HPDE6-E6E7 (cell line): ENCODE results near the gene GRIN1.

Experiments
- DNase-seq: peaks from one replicate; pipeline ENCODE4 v3.0.0; 2011; ENCODE audit warnings: missing footprints; ENCODE audit errors: extremely low spot score

Gene GRIN1

DNA sequence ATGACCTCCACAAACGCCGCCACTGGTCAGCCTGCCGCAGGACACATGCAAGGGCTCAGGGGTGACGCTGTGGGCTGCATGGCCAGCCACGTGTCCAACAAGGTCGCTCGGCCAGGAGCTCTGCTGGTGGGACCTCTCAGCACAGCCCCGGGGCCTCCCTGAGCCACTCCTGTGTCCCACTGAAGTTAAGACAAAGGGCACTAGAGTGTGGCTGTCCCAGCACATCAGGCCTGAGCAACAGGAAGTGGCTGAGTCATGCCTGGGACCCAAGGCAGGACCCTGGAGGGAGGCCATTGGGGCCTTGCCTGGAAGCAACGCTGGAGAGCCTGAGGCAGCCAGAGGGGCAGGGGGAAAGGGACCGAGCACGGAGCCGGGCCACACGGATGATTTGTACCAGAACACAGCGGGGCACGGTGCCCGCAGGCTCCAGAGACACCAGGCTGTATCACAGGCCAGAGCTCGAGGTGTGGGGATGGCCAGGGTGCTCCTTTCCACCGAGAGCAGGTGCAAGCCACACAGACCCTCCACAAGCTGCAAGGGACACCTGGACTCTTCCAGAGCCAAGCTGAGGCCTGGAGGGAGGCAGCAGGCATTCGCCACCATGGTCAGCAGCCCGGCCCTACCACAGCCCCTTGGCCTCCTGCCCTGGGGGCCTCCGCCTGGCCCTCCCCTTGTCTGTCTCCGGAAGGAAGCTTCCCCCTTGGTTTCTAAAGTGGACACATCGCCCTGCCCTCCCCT is 39.4 kb downstream of the GRIN1 start:
- no peak for DNase-seq

- no peak for DNase-seq
Observed at GRCh38 chr9:137178939-137179630, 40.1 kb downstream of the GRIN1 start.

- DNase-seq: no peak
Observed at GRCh38 chr9:137179761-137180160, 40.8 kb downstream of the GRIN1 start.

DNA sequence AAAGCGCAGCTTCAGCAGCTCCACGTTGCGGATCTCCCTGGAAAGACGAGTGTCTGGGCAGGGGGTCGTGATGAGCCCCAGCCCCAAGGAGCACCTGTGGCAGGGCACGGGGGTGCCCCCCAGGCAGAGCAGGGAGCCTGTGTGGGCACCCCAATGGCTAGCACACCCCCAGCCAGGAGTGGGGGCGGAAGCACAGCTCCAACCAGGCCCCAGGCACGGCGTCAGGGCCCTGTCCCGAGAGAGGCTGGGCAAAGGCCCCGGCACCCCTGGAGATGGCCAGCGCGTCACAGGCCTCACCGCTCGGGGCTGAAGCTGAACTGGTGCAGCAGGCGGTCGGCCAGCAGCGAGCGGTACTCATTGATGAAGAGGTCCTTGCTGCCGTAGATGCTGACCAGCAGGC is 41.5 kb downstream of the GRIN1 start:
- no peak for DNase-seq

GRCh38 chr9:137181680-137182079 is 42.7 kb downstream of the GRIN1 start:
- no peak for DNase-seq

DNA sequence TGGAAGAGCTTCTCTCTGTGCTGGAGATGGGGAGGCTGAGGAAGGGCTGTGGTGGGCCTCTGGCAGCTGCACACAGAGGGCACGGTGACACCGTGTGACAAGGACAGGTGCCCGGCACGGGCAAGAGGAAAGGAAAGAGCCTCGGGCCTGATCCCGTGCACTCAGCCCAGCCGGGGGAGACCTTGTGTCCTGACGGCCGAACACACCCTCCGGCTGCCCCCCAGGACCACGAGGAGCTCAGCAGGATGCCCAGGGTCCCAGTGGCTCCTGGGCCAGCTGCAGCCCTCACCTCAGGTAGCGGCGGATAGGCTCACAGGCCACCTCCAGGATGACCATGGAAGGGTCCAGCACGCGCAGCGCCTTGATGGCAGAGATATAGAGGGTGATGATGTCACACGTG is 43.9 kb downstream of the GRIN1 start:
- no peak for DNase-seq

GRCh38 chr9:137183980-137184595 is 45.1 kb downstream of the GRIN1 start:
- no peak for DNase-seq

GRCh38 chr9:137184881-137185660 is 46.1 kb downstream of the GRIN1 start:
- DNase-seq: no peak

DNA sequence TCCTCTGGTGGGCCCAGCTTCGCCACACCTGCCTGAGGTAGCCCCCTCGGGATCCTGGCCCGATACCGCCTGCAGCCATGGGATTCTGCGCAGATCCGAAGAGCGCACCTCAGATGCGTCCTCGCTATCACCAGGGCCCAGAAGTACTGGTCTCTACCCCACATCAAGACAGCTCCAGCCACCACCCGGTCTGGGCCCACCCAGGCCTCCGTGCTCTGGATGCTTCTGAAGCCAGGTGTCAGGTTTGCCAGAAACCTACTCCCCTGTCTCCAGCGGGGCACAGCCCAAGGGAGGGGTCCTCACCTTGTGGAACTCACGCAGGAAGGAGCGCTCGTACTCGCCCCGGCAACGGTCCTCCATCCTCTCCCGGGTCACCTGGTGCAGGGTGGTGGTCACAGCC is 47.0 kb downstream of the GRIN1 start:
- no peak for DNase-seq

DNA sequence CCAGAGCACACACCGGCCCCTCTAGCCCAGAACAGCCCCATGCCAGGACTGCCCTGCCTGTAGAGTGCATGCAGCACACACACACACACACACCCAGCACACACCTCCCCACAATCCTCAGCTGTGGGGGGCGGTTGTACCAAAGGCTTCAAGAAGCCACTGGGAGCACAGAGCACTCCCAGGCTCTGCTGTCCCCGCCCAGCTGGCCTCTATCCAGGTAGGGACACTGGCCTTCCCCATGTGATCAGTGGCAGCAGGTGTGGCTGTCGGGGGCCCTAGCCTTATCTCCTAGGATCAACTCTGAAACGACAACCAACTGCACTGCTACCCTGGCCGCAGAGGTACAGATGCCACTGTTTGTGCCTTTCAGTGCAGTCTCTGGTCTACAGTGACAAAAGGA is 47.4 kb downstream of the GRIN1 start:
- DNase-seq: no peak

- DNase-seq: no peak
Observed at GRCh38 chr9:137187386-137187785, 48.4 kb downstream of the GRIN1 start.

DNA sequence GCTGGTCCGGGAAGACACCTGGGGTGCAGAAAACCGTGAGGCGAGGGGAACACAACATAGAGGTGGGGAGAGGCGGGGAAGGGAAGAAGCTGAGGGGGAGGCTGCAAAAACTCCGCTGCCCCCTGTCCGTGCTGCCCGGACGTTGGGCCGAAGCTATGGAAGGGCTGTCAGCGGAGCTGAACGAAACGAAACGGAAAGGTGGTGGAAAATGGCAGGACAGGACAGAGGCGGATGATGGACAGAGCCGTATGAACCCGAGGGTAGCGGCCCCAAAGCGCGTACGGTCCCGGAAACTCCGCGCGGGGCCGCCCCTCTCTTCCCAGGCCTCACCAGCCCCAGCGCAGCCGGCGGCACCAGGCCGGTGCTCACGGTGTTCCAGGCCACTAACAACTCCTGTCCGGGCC is 49.1 kb downstream of the GRIN1 start:
- no peak for DNase-seq

GRCh38 chr9:137188490-137189296 is 49.7 kb downstream of the GRIN1 start, which contains the start of the genes ANAPC2 and SSNA1:
TSS of gene ANAPC2 (minus strand) at chr9:137188560. CDS start at chr9:137188532, 28 bp downstream.
TSS of gene SSNA1 (plus strand) at chr9:137188676. CDS start at chr9:137188727, 51 bp downstream.
- DNase-seq: peak; percentile 89

DNA sequence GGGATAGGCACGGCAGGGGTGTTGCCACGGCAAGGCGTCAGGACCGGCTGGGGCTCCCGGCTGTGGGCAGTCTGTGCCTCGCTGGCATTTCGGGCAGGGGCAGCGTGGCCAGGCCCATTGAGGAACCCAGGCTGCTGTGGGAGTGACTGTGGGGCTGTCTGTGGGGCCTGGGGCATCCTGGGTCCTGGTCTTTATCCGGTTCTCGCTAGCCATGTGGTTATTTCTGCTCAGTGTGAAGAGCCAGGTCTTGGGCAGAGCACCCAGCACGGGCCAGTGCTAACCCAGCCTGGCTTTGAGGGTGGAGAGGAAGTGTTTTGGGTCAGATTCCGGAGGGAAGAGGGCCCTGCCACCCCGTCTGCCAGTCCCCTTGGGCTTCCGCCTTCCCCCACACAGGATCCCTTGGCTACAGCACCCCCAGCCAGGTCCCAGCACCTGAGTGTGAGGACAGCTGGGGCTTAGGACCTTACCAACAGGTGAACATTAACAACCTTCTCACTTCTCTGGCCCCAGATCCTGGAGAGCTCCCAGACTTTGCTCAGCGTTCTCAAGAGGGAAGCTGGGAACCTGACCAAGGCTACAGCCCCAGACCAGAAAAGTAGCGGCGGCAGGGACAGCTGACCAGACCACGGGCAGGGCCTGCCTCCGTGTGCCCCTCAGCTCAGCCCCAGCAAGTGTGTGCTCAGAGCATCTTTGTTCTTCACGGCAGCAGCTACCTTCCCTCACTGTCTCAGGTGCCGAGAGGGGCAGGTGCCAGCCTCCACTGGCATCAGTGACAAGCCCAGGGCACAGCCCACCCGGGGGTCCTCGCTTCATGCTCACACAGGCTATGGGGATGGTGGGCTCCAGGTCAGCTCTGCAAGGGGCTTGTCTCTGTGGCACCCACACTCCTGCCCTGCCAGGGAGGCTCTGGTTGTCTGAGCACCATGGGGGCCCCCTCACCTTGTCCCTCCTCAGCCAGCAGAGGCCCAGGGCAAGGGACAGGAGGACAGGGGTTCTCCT is 50.6 kb downstream of the GRIN1 start:
- no peak for DNase-seq

- no peak for DNase-seq
Observed at GRCh38 chr9:137190315-137190856, 51.4 kb downstream of the GRIN1 start.

DNA sequence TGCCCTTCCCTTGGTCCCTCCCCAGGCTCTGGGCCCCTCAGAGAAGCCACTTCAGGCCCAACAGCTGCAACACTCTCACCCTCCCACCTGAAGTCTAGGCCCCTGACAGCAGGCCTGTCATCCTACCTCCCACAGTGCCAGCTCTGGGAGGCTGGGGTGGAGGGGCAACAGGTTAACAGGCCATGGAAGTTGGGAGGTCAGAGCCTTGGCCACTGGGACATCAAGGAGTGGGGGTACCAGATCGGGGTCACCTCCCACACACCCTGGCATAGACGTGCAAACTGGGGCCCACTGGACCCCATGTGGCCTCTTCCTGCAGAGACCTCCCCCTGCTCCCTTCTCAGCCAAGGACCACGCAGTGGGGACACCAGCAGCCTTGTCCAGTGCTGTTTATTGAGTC is 52.3 kb downstream of the GRIN1 start:
- DNase-seq: no peak

DNA sequence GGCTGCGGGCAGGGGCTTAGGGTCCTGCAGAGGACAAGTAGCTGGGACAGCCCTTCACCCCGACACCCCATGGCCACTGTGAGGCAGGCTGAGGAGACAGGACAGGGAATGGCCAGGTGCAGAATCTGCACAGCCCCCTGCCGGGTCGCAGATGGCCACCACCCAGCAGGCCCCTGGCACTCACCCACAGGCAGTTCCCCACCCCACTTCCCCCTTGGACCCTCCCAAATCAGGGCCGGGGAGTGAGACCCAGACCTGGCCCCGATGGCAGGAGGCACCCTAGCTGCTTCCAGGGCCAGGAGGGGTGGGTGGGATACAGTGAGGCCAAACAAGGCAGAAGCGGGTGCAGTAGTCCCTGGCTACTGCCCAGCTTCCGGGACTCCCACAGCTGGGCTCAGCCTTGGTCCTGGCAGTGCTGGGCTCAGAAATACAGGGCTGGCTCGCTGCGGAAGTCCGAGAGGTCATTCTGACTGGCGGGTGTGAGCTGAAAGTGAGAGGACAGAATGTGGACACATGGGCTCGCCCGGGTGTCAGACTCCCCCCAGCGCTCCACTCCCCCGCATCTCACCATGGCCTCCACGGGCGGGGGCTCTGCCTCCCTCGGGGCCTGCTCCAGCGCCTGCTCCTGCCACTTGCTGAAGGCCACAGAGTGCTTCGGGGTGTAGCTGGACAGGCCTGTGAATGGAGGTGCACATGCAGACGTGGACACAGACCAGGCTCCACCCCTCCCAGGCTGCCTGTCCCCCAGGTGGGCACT is 52.9 kb downstream of the GRIN1 start:
- DNase-seq: no peak

DNA sequence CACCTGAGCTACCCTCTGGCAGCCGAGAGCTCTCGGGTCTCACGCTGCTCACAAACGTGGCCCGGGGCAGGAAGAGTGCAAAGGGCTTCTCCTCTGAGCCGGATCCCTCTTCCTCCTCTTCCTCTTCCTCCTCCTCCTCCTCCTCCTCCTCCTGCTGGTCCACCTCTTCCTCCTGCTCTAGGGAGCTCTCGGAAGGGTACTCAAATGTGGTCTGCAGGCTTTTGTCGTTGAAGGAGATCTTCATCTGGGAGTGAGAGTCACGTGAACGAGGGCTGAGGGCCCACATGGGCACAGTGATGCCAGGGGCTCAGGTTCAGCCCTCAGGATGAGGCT is 53.5 kb downstream of the GRIN1 start:
- no peak for DNase-seq

DNA sequence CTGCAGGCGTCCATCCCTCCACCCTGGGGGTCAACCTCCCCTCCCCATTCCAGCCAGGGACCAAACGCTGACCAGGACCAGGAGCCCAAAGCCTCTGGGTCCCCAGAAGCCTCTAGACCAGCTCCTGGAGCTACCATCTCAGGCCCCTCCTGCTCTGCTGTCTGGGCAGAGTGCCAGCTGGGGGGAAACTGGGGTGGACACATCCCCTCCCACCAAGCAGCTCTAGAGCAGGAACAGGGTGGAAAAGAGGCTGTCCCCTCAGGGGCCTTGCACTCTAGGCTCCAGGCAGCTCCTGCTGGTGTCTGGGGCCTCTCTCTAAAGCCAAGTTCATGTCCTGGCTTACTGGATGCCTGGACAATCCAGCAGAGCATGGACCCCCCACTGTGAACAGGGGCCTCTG is 53.9 kb downstream of the GRIN1 start:
- DNase-seq: no peak
